Urinary bladder (tissue), 2 donors: ENCODE results near the gene TRAP1. TPM values are rescaled to one million over a fixed set of nuclear protein-coding genes. Genes with fewer than 3 reads are reported as not detected.

Experiments
- polyA plus RNA-seq: library from polyadenylated mRNA; stranded (reverse); fragments of 200-250 nt; gene quantifications from one replicate; pipeline ENCODE4 v1.2.3, GENCODE V29; 2013
- total RNA-seq: library from RNA; depleted of rRNA; stranded (reverse); fragments of >200 nt; gene quantifications from one replicate; pipeline ENCODE4 v1.2.3, GENCODE V29; 2014
- donor health status: healthy.

Gene TRAP1
- total and polyA plus RNA-seq, 2 donors: 43.1 to 64.1 TPM

Other genes starting within 250 kb of the TRAP1 start
- gene C16orf90, start 222.0 kb downstream of the TRAP1 start, total RNA-seq: not detected
- gene C16orf90, start 222.0 kb downstream of the TRAP1 start, polyA plus RNA-seq: not detected
- gene CLUAP1, start 216.5 kb downstream of the TRAP1 start, total RNA-seq: 25.7 TPM
- 26.0 TPM for gene CLUAP1, start 216.5 kb downstream of the TRAP1 start, polyA plus RNA-seq
- gene NLRC3, start 140.1 kb downstream of the TRAP1 start, total RNA-seq: 1.2 TPM
- 0.49 TPM for gene NLRC3, start 140.1 kb downstream of the TRAP1 start, polyA plus RNA-seq
- 4.4 TPM for gene SLX4, start 105.9 kb downstream of the TRAP1 start, total RNA-seq
- 2.7 TPM for gene SLX4, start 105.9 kb downstream of the TRAP1 start, polyA plus RNA-seq
- 25.2 TPM for gene DNASE1, start 62.8 kb downstream of the TRAP1 start, total RNA-seq
- gene DNASE1, start 62.8 kb downstream of the TRAP1 start, polyA plus RNA-seq: 9.4 TPM
- gene CREBBP, start 163.2 kb upstream of the TRAP1 start, total RNA-seq: 67.3 TPM
- 23.2 TPM for gene CREBBP, start 163.2 kb upstream of the TRAP1 start, polyA plus RNA-seq